A172 (cell line): ENCODE data around the gene ABCA4. TPM values are rescaled to one million over a fixed set of nuclear protein-coding genes. Genes with fewer than 3 reads are reported as not detected.

Source experiments
- DNase-seq: peaks from one replicate; pipeline ENCODE4 v3.0.0-alpha.2; 2015; ENCODE audit warnings: low spot score
- total RNA-seq: library from RNA; depleted of rRNA; stranded (reverse); fragments of >200 nt; shearing (Covaris generic); gene quantifications from 2 replicates; pipeline ENCODE4 v1.2.3, GENCODE V29; 2014

ABCA4 gene
- total RNA-seq, 1 experiment from 2014 or later, result not detected

DNA sequence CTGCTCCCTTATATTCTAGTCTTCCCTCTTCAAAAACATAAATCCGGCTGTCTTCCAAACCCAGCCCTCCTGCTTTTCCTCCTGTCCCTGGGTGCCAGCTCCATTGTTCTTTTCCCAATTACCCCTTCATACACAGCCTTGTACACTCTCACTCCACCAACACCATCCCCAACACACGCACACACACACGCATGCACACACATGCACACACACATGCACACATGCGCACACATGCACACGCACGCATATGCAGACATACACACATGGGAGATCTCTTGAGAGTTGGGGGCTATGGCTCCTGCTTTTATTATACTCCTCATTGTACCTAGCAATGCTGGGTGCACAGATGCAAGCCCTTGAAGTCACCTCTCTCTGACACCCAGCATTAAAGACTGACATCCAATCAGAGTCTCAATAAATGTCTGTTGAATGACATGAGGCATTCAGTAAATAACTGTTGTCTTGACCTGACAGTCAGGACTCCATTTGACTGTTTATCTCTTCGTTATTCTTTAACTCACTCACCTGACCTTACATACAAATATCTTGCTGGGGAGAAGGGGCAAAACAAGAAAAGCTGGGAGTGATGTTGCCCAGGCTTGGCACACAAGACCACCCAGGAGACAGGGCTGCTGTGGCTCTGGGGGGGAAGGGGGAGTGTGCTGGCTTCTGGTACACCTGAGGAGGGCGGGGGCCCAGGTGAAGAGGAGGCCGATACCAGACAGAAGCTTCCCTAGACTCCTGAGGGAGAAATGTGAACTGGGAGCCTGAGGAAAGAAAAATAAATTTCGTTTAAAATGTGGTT, 16.0 kb downstream of the ABCA4 start:
- no peak for DNase-seq

DNA sequence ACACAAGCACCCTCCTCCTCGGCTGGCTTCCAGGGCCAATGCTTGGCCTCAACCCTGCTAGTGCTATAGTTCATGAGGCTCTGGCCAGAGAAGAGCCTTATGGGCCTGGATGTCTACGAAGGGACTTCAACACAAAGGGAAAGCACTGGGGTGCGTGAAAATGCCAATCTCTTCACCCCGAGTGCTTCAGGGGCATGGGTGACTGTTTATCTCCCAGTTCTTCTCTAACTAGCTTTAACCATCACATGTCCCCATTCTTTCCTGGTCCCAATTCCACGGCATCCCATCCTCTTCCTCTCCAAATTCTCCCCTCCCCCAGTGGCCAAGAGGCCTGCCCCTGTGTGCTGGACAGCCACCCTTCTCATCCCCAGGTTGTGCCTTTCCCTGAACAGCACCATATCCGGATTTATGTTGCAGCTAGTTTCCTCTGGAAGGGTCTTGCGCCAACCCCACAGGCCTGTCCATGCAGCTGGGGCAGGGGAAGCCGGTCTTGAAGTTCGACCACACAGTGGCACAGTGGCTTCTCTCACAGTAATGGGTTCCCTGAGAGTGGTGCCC, 16.7 kb downstream of the ABCA4 start:
- DNase-seq, result no peak

DNA sequence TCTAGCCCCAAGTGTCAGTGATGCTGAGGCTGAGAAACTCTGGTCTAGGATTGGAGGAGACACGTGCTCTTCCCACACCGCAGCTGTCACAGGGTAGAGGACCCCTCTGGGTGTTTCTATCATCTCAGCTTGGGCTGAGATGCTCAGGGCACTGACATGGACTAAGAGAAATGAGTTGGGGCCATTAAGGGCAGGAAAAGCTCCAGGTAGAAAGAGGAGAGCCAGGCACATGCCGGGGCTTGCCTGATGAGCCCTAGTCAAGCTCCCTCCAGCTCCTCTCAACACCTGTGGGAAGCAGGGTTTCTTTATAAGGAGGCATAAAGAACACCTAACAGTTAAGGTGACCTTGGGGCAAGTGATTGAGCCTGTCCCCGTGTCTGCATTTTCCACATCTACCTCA, 17.3 kb downstream of the ABCA4 start:
- no peak for DNase-seq

DNA sequence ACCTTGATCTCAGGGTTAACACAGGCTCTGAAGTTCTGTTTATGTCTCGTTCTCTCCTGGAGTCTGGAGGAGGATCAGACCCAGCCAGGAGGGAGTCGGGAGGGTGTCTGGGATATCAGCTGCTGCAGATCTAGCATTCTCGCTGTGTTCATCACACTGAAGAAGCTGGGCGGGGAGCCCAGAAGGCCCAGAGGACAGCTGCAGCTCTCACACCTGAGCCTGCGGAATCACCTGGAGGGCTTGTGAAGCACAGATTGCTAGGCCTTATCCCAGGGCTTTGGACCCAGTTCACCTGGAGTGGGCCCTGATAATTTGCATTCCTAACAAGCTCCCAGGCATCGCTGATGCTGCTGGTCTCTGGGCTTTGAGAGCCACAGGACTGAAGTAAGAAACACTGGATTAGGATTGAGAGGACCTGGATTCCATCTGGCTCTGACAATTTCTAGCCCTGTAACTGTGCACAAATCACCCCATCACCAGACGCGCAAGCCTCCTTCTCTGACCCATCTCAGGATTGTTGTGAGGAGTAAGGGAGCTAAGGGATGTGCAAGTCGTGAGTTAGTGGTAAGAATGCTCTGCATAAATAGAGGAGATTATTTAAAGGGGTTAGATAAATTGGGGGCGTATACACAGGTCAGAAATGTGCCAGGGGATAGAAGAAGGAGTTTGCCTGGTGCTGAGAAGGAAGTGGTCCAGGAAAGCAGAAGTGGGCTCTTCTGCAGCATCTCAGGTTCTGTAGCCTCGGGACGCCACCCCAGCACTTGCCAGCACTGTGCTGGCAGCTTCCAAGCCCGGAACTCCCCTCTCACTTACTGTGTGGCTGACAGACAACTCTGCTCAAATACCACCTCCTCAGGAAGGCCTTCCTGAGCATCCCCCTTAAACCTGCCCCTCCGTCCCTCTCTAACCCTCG, 19.1 kb downstream of the ABCA4 start:
- peak; percentile 33 for DNase-seq

DNA sequence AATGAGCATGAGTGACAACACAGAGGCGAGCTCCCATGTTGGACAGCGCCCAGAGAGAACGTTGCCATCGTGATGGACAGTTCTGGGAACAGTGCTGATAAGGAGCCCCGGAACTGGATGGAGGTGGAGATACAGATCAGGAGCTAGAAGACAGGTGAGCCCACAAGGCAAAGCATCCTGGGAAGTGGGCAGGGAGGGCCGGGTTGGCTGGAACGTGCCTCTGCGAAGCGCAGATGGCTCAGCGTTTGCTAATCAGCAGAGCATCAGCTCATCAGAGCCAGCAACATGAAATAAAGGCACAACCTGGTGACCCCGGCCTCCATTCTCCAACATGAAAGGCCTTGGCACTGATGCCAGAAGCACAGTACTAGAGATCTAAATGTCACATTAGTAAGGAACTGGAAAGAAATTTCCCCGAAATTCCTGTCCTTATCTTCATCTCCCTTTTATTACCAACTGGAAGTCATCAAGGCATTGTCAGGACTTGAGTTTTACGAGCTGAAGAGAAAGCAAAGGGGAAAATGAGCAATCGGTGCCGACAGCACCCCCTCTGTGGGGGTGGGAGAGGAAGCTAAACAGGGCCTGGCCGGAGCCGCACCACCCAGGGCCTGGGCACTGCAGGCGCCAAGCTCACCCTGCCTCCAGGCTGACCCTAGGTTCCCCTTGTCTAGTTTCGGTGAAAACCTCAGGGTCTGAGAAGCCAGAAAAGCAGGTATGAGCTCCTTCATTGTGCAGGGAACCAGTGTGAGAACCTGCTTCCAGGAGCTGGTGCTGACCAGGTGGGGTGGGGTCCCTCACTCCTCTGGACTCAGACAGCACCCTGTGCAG, 19.9 kb downstream of the ABCA4 start:
- DNase-seq, result peak; percentile 36

DNA sequence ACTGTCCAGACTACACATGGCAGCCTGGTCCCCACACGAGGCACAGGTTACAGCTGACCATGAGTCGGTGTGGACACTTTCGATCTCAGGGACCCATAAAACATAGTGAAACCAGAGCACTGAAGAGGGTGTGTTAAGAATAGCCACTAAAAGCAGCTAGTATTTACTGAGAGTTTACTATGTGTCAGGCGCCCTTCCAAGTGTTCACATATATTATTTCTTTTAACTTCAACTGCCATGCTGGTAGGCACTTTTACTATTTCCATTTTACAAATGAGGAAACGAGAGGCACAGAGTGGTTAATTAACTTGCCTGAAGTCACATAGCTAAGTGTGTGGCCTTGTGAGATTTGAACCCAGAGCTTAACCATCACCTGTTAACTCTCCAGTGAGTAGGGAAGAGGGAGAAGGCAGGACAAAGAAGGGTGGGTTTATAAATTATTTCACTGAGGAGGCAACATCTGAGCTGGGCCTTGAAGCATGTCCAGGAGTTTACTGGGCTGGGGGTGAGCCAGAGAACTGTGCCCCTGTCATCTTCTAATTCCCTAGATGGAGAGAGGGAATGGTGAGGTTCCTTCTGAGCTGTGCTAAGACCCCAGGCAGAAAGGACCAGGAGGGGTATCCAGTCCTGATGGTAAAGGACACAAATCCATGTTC, 20.7 kb downstream of the ABCA4 start:
- DNase-seq, result no peak

DNA sequence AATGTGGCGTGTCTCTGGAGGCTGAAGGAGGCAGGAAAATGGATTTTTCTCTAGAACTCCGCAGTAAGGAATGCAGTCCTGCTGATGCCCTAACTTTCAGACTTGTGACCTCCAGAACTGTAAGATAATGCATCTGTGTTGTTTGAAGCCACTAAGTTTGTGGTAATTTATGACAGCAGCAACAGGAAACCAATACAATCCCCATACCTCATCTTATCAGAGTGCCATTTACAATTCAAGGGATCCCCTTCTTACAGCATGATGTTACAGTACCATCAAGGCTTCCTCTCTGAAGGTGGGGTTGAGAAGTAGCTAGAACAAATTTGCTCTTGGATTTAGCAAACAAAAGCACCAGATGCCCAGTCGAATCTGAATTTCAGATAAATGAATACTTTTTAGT, 21.6 kb downstream of the ABCA4 start:
- DNase-seq, result no peak

DNA sequence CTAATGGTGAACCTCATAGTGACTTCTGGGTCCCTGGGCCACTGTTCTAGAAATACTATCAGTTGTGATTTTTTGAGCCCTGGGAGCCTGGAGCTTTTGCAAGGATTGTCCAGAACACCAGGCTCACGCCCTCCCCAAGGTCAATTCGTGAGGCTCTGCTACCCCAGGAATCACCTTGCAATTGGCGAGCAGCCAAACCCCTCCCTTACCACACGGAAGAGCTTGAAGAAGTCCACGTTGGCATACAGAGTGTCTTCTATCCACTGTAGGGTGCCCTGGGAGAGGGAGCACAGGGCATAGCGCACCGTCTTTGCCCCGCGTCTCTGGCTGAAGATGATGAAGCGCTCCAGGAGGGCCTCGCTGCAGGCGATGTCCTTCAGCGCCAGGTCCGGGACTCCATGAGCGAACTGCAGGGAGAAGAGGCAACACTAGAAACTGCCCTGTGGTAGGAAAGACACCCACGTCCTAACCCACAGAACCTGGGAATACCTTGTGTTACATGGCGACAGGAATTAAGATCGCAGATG, 22.3 kb downstream of the ABCA4 start:
- DNase-seq, result no peak

DNA sequence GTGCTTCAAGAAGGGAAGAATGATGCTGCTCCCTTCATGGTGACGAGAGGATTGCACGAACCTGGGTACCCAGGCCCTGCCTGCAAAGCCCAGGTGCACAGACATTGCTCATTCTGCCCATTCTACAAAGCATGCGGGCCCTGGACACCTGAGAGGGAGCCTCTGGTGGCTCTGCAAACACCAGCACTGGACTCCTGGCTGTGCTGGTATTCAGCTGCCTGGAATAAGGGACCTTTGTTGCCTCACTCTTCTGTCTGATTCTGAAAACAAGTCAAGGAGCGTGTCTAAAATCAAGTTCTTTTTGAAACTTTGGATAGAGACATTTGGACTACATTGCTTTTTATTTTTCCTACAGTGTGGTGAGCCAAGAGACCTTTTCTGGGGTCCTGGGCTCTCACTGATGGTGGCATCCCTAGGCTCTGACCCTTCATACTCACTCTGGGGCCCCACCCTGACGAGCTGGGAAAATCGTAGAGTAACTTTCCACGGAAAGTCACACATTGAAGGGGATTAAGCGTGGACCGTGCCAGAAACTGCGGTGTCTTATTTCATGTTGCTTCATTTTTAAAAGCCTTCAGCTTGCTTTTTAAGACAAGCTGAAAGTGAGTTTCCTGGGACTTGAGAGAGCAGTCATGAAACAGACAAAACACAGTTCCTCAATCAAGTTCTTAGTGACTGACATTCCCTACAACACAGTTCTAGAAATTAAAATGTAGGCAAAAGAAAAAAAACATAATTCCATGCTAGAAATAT, 24.0 kb downstream of the ABCA4 start:
- DNase-seq, result no peak

DNA sequence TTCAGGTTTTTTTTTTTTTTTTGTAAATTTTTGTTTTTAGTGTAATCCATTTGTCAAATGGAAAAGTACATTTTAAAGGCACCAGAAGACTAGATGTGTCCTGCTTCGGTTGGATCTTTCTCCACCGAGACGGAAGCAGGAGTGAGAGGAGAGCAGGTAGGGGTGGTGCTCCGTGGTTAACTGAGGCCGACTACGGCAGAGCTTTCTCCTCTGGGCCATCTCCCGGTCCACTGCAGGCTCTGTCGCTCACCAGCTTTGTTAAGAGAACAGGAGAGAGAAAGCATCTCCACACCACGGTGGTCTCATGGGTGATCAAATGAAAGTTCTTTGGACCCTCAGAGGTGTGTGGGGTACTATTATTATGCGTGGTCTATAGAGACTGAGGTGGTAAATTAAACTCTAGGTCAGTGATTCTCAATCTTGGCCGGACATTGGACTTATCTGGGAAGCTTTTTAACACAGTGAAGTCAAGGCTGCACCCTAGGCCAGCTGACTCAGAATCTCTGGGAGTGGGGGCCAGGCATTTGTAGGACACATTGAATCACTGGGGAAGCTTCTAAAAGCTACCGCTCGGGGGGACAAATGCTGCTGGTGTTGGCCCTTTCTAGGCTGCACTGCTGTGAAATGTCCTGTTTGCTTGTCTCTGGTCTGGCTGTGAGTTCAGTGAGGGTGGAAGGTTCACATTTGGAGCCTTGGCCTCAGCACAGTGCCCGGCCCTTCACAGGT, 25.0 kb downstream of the ABCA4 start:
- no peak for DNase-seq

DNA sequence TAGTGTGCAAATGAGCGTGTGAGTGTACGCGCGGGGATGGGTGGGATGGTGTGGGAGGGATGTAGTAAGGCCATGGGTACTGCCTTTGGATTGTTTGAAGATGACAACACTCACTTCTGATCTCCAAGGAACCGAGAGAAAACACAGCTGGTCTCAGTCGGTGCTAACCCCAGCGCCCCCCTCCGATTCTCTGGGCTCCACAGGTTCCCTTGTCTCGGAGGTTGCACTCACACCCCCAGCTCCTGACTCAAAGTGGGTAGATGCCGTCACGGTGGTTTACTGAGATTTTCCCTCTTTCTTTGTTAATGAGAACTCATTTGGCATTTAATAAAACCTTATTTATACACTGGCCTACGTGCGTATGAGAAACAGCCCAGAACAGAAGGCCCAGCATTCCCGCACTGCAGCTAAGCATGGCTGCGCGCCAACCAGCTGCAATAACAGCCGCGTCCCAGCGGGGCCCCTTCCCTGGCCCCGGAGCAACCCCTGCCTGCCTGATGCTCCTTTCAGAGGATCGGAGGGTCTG, 25.8 kb downstream of the ABCA4 start:
- no peak for DNase-seq

DNA sequence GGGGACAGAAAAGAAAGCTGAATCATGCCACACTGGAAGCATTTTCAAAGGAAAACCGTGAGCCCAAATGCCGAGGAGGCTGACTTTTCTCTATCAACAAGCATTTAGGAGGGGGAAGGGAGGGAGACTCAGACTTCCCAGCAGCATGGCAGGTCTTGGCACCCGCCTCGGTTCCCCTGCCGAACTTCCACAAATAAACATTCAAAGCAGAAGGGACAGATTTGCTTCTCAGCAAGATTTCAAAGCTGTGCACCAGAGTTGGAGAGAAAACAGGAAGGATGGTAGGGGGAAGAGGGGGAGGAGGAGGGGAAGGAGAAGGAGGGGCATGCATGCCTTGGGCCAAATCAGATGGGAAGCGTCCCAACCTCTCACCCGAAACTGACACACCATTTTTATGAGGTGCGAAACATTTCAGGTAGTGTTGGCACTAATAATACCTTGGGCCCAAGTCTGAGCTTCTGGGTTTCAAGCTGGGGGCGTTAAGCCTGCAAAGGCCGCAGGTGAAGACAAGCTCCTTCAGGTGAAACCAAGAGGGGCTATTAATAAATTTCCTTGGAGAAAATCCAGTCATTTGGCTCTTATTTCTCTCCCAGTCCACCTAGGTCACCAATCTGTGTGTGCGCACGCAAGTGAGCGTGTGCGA, 26.4 kb downstream of the ABCA4 start:
- peak; percentile 16 for DNase-seq

DNA sequence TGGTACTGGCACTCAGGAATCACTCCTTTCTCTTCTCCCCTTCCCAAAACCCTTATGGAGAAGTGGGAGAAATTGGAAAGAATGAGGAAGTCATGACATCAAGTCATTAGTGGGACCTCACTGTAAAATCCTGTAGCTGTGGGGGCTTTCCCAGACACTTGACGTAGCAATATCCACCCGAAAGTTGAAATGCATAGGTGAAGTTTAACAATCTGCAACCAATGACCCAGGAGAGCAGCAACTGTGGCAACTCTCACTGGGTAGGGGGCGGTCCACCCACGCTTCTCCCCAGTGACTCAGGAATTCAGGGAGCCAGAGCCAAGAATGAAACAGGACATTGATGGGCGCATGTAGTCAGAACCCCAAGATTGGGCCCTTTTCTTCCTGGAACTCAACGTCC, 27.0 kb downstream of the ABCA4 start:
- DNase-seq, result no peak

DNA sequence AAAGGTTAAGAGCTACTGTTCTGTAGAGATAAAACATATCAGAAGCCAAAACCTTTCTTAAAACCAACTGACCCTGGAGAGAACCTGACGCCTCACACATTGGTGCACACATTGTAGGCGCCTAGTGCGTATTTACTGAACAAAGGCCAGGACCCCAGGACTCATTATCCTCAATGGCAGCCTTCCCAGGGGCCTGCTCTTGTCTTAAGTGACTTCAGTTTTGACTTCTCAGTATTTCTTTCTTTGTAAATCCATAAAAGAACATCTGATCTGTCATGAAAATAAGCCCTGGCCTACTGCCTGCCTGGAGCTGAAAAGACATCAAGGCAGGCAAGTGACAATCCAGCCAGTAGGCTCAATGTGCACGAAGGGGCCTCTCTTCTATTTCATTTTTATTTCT, 27.6 kb downstream of the ABCA4 start:
- DNase-seq, result no peak

DNA sequence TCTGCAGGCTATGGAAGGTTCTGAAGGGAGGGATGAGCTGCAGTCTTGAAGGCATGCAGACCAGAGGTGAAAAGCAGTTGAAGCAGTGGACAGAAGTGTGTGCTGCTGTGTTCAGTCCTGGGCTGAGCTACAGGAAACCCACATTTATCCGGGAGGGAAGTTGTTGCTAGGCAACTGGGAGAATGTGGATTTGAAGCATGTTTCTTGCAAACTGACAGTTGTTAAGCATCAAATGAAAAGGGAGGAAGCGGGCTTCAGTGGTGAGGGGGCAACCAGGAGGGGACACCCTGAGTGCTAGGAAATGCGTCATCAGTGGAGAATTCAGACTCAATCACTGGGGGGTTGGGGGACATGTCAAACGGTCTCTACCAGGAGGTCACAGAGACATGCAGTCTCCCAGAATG, 28.7 kb downstream of the ABCA4 start:
- no peak for DNase-seq

DNA sequence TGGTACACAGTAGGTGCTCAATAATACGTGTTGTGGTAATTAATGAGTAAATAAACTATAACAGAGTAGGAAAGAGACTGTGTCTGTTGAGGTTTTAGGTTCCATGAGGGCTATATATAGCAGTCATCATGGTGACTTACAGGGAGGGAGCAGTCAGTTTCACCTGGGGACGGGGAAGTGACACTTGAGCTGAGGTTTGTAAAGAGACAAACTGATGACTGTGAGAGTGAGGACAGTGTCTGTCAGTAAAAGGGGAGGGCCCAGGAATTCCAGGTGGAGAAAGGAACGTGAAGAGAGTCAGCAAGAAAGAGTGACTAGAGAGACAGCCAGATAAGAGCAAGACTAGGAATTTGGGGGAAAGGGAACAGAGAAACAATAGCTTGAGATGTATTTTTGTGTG, 30.2 kb downstream of the ABCA4 start:
- no peak for DNase-seq

DNA sequence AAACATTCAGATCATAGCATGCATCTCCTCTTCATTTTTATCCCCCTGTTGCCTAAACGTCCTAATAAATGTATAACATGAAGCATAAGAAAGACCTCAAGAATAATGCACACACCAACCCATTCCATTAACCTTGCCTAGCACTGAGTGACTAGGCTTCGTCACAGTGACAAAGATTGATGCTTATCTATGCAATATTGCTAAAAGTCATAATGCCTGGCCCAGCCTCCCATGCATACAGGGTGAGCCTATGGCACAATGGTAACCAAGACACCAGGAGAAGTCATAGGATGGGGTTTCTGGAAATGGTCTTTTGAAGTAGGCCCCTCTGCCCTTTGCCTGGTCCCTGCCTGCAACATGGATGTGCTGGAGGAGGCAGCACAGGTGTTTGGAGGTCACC, 33.8 kb downstream of the ABCA4 start:
- DNase-seq, result no peak

DNA sequence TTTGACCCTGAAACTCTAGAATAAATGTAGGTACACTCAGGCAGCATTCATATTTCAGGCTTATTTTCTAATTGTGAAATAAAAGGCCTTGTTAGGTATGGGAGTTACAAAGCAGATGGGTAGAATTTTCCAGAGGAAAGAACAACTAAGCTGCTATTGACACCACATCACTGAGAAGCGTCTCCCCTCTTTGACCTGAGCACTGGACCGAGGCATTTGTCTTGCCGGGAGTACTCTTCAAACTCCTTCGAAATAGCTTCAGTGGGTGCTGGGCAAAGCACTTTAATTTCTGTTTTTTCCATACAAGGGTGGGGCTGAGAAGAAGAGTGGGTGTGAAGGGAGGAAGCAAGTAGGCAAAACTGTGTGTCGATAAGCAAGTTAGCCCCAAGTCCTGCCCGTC, 36.4 kb downstream of the ABCA4 start:
- no peak for DNase-seq

DNA sequence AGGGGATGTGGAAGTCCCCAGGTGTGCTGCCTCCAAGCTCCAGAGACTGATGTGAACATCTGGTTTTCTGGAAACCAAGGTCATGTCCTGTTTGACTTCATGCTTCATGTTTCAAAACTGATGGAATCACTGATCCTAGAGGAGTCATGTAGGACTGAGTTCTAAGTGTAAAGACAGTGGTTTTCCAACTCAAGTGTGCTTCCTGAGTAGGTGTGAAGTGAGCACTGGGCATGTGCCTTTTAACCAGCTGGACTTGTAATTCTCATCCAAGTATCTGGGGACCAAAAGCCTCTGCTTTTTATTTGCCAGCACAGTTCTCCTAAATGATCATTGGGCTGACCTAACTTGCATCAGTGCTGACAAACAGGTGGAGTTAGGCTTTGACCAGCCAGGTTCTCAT, 36.9 kb downstream of the ABCA4 start:
- no peak for DNase-seq
